HuH-7.5 (cell line): Measurements from ENCODE around the gene ANKRD20A1.
"Not testable (repeated sequence)": the region's sequence is repeated elsewhere in the genome, so short reads cannot be mapped to it uniquely, and the experiment has no call there.

Experiments used
- DNase-seq: peaks from one replicate; pipeline ENCODE4 v3.0.0; 2011; ENCODE audit warnings: low spot score

ANKRD20A1 gene

GRCh38 chr9:67858871-67859270 lies at the start of gene ANKRD20A1:
TSS of gene ANKRD20A1 (plus strand) at chr9:67858931. CDS start at chr9:67859427, 496 bp downstream.
- not testable (repeated sequence) for DNase-seq

GRCh38 chr9:67832088-67832487 lies 26.6 kb upstream of the ANKRD20A1 start:
- DNase-seq: not testable (repeated sequence)
